PC-3 (cell line): ENCODE data around the gene KCNJ6.

ENCODE experiments used
- CTCF ChIP-seq: fragments of 300-600 bp; sonication (generic); conservative IDR thresholded peaks from 2 replicates; pipeline ENCODE4 v1.5.1; 2017; ENCODE audit warnings: antibody characterized with exemption, low read depth, mild to moderate bottlenecking, low read length
- EZH2 ChIP-seq: fragments of 300-600 bp; sonication (generic); IDR thresholded peaks from one replicate; pipeline ENCODE4 v1.6.1; 2017; ENCODE audit warnings: antibody characterized with exemption, mild to moderate bottlenecking, low read length; ENCODE audit not compliant: unreplicated experiment
- EZH2phosphoT487 ChIP-seq: fragments of 300-600 bp; sonication (generic); IDR thresholded peaks from 2 replicates; pipeline ENCODE4 v1.6.1; 2018; ENCODE audit warnings: mild to moderate bottlenecking, antibody characterized with exemption, low read length, borderline replicate concordance

DNA sequence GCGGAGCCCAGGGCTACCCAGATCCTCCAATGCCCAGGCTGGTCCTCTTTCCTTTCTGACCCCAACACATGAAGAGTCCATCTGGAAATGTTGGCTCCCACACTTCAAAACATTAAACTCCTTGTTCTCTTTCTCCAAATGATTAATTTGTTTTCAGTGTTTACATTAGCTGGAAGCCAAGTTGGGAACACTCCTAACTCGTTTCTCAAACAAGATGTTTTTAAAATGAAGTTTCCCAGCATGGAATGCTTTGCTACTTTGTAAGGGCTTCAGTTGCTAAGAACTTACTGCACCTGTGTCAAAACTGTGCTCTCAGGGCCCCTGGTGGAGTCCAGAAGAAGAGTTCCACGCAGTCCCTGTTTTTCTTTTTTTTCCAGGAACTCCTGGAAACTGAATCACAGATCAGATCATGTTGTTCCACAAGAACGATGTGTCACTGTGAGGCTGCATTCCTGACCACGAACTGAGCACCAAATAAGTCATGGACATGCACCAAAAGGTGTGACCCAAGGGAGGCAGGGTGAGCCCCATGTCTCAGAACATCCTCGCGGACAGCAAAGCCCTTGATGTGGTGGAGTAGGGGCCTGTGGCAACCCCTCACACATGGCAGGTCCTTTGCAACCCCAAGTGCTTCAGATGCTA is 257.3 kb downstream of the KCNJ6 start:
- TF ChIP-seq CTCF = peak; percentile 51
- TF ChIP-seq EZH2 = no peak
- no peak for TF ChIP-seq EZH2phosphoT487
